Stimulated activated effector memory CD8-positive, alpha-beta T cell treated with anti-CD3 and anti-CD28 coated beads, Interleukin-12 subunit alpha, Interleukin-12 subunit beta, amount 100 ng/mL, for 72 hours (primary cell): ENCODE data around the gene CHCHD4.

Experiments
- ATAC-seq: fragments of 150-1000 bp; cut with Tn5 transposase; 2 replicates; pipeline ENCODE4 v1.10.0; 2021
- DNase-seq, 2 donors: peaks; one replicate each; pipeline ENCODE4 v3.0.0; 2021 to 2022; ENCODE audit warnings: low spot score in 2 of 2
- H3K27ac Mint-ChIP-seq: one replicate; pipeline ENCODE4 v1.8.0; 2022; ENCODE audit warnings: mild to moderate bottlenecking, mixed read lengths
- H3K36me3 Mint-ChIP-seq: one replicate; pipeline ENCODE4 v1.8.0; 2022; ENCODE audit warnings: mild to moderate bottlenecking, mixed read lengths
- H3K4me1 Mint-ChIP-seq: one replicate; pipeline ENCODE4 v1.8.0; 2022; ENCODE audit warnings: mixed read lengths
- H3K4me3 Mint-ChIP-seq: one replicate; pipeline ENCODE4 v1.8.0; 2022; ENCODE audit warnings: mild to moderate bottlenecking, mixed read lengths
- H3K9me3 Mint-ChIP-seq: one replicate; pipeline ENCODE4 v1.8.0; 2022; ENCODE audit warnings: mixed read lengths

The CHCHD4 gene

GRCh38 chr3:14153663-14154062 is 29.0 kb upstream of the CHCHD4 start:
- H3K4me3 Mint-ChIP-seq, result no peak overlapping the region
- peak overlapping the region; percentile 24 for H3K27ac Mint-ChIP-seq
- peaks cover 81% of the 10 kb centered on the region for H3K36me3 Mint-ChIP-seq
- DNase-seq (no peak), ATAC-seq (no peak)
- no peaks in the 10 kb centered on the region for H3K9me3 Mint-ChIP-seq
- peaks cover 15% of the 10 kb centered on the region for H3K4me1 Mint-ChIP-seq

DNA sequence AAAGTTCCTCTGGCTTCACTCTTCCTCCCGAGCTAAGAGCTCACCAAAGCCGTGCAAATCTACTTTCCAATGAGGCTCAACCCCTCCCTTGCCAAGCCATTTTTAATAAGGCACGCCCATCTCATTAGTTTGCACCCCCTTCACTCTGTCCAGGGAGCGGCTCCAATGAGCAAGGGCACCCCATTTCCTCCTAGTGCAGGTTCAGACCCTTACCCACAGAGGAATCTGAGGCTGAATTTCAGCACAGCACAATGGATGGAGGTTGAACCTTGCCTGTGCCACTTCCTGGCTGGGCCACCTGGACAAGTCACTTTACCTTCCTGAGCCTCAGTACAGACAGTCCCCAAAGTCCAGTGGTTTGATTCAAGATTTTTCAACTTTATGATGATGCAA is 28.3 kb upstream of the CHCHD4 start:
- no peaks in the 10 kb centered on the region for H3K9me3 Mint-ChIP-seq
- ATAC-seq (no peak), DNase-seq (no peak)
- peak overlapping the region; percentile 63 for H3K27ac Mint-ChIP-seq
- no peak overlapping the region for H3K4me3 Mint-ChIP-seq
- H3K4me1 Mint-ChIP-seq, result peaks cover 10% of the 10 kb centered on the region
- peaks cover 81% of the 10 kb centered on the region for H3K36me3 Mint-ChIP-seq

DNA sequence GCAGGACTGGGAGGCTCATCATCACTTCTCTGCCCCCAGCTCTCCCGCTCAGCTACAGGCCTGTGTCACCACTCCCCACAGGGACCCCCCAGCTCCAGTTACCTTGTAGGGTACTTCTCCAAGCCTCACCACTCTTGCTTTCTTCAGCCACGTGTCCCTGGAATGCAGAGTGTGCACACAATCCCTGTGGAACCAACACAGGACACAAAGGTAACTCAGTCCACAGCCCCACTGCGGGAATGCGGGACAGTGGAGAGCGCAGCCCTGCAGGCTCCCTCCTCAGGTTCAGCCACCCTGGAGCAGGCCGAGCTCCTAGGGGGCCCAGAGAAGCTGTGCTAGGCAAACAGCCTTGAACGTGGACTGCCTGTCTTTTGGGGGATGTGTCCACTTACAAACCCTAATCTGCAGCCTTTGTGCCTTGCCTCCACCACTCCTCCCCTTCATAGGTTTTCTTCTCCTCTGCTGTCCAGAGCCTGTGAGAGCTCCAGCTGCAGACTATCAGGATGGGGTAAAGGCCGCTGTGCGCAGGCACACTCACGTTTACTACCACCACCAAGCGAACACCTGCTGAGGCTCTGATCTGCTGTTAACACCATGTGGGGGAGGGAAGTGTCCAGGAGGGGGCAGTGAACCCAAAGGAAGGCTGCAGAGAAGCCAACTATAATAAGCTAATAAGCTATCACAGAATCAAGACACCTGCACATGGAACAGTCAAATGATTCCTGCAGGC is 27.7 kb upstream of the CHCHD4 start:
- DNase-seq (no peak), ATAC-seq (no peak)
- Mint-ChIP-seq H3K4me3 (no peak overlapping the region), H3K27ac (peak overlapping the region; percentile 63), H3K9me3 (no peaks in the 10 kb centered on the region), H3K36me3 (peaks cover 81% of the 10 kb centered on the region), H3K4me1 (peaks cover 9% of the 10 kb centered on the region)

DNA sequence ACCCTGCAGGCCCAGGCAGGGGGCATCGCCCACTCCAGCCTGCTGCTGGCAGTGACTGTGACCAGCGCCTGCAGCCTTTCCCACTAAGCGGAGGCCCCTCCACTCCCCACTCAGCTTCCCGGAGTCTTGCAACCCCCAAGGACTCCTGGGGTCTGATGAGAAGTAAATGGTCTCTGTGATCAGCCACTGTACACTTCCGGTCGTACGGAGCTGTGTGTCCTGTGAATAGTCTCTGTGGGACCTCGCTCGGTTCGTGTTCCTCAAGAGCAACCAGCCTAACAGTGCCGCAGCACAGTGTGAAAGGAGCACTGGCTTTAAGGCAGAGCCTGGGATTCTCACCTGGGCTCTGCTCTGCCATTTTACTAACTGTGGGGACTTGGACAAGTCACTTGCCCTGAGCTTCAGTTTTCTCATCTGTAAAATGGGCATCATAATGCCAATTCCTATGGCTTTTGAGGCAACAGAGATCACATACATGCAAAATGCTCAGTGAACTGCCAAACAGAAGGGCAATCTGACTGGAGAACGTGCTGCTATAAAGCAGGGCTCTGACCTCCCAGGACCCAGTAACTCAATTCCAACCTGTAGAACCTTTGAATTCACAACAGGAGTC is 26.9 kb upstream of the CHCHD4 start:
- H3K27ac Mint-ChIP-seq, result peak overlapping the region; percentile 72
- peaks cover 10% of the 10 kb centered on the region for H3K4me1 Mint-ChIP-seq
- no peak for ATAC-seq
- DNase-seq, result no peak
- no peaks in the 10 kb centered on the region for H3K9me3 Mint-ChIP-seq
- H3K36me3 Mint-ChIP-seq, result peaks cover 77% of the 10 kb centered on the region
- H3K4me3 Mint-ChIP-seq, result no peak overlapping the region

DNA sequence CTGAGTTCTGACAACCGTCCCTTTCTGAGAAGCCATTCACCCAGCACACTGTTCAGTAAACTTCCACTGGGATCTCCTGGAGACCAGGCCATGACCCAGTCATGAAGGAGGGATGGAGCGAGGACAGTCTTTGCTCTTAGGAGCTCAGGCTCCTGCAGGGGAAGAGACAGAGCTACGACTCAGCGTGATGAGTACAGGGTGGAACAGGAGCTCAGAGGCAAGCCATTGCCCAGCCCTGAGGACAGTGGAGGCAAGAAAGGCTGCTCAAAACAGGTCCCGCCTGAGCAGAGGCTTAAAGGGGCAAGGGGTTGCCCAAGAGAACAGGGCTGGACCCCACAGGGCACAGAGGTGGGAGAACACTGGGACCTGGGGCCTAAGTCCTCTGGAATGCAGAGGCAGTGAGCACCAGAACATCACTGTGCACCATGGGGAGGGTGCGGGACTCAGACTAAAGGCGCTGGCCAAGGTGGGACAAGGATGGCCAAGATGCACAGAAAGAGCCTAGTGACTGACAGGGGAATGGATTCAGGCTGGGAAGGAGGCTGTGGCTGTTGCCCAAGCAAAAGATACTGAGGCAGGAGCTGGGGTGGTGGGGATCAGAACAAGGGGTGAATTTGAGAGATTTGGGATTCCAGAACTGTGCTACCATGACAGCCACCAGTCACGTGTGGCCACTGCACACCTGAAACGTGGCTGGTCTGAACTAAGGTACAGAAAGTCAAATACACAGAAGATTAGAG is 26.0 kb upstream of the CHCHD4 start:
- H3K27ac Mint-ChIP-seq, result peak overlapping the region; percentile 72
- no peak for ATAC-seq

DNA sequence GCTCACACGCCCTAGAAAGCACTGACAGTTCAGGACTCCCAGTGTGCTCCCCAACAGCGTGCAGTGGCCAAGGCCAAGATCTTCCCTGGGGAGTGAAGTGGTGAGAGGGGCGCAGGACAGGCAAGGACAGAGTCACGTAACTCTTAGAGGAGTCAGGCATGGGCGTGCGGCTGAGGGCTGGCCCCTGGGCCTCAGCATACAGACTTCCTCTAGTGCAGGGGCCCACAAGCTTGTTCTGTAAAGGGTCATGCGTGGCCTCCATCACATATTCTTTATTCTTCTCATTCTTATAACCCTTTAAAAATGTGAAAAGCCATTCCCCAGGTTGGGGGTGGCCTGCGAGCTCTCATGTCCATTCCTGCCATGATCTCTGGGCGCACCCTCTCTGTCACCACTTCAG is 25.4 kb upstream of the CHCHD4 start:
- DNase-seq (no peak), ATAC-seq (no peak)
- Mint-ChIP-seq H3K4me1 (peaks cover 24% of the 10 kb centered on the region), H3K9me3 (no peaks in the 10 kb centered on the region), H3K4me3 (no peak overlapping the region), H3K36me3 (peaks cover 66% of the 10 kb centered on the region), H3K27ac (peak overlapping the region; percentile 72)

More for the DNA sequence above, 26.0 kb upstream of the CHCHD4 start:
- Mint-ChIP-seq H3K9me3 (no peaks in the 10 kb centered on the region), H3K36me3 (peaks cover 68% of the 10 kb centered on the region), H3K4me1 (peaks cover 19% of the 10 kb centered on the region), H3K4me3 (no peak overlapping the region)
- no peak for DNase-seq

DNA sequence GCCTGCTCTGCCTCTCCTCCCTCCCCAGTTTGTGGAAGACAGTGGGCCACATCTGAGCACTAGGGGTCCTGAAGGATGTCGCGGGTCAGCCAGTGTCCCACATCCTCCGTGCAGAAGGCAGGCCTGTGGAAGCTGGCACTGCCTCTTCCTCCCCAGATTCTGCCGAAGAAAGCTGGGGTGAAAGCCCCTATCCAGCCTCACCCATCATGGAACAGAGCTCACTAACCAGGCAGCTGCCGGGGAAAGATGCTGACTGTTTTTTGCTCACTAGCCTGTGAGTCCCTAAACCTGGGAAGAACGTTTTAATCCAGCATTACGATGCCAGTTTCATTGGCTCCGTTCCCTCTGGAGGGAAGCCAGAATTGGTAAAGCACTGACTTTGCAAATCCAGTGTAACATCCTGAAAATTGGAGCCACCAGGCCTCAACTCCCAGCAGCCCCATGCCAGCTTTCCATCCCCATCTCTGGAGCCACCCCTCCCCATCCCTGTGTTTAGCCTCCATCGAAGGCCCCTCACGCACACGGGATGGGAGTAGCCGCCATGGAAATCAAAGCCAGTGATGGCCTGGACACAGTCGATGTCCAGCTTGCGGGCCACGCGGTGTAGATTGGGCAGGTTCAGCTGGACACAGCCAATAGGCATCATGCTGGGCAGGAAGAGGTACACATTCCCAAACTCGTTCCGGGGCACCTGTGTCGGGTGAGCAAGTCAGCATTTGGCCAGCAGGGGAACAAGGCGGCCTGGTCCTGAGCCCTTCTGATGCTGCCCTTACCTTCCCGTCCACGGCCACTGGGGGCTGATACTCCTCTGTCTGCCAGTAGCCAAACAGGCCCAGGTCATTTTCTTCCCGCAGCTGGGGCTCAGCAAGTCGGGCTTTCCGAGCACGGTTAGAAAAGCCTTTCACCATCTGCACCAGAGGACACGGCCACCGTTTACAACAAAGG is 23.6 kb upstream of the CHCHD4 start:
- Mint-ChIP-seq H3K9me3 (no peaks in the 10 kb centered on the region), H3K4me1 (peaks cover 28% of the 10 kb centered on the region), H3K27ac (peak overlapping the region; percentile 97), H3K36me3 (peaks cover 59% of the 10 kb centered on the region), H3K4me3 (no peak overlapping the region)
- no peak for DNase-seq
- no peak for ATAC-seq

GRCh38 chr3:14147617-14148016 is 22.9 kb upstream of the CHCHD4 start:
- H3K4me3 Mint-ChIP-seq, result no peak overlapping the region
- peak overlapping the region; percentile 97 for H3K27ac Mint-ChIP-seq
- peaks cover 34% of the 10 kb centered on the region for H3K4me1 Mint-ChIP-seq
- no peaks in the 10 kb centered on the region for H3K9me3 Mint-ChIP-seq
- DNase-seq (no peak), ATAC-seq (no peak)
- peaks cover 59% of the 10 kb centered on the region for H3K36me3 Mint-ChIP-seq

- no peaks in the 10 kb centered on the region for H3K9me3 Mint-ChIP-seq
- peaks cover 59% of the 10 kb centered on the region for H3K36me3 Mint-ChIP-seq
- no peak for ATAC-seq
- no peak overlapping the region for H3K4me3 Mint-ChIP-seq
- H3K27ac Mint-ChIP-seq, result peak overlapping the region; percentile 97
- no peak for DNase-seq
- peaks cover 40% of the 10 kb centered on the region for H3K4me1 Mint-ChIP-seq
These were observed 22.4 kb upstream of the CHCHD4 start for GRCh38 chr3:14147066-14147435.

DNA sequence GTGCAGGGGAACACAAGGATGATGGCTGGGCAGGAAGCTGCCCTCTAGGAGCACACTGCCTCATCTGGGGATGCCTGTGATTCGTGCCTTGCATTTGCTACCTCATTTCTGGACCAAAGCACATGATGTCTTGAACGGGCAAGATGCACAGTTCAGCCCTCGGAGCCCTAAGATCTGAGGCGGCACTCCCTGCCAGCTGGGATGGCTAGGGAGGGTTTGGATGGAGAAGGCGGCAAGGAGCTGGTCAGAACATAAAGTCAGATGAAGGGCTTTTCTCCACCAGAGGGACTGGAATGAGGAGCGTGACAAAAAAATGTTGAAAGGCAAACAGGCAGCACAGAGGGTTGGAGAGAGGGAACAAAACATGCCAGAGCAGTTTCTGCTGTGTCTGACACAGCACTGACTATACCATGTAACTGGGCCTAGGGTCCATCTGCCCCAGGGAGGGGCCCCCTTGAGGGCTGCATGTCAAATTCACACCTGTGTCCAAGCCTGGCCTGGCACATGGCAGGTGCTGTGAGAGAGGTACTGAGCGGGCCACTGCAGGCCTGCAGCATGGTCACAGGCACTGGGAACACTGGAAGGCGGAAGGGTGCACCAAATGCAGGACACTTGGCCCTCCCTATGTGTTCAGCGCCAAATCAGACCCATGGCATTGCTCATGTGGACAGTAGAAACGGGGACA is 21.9 kb upstream of the CHCHD4 start:
- ATAC-seq, result no peak
- peak overlapping the region; percentile 97 for H3K27ac Mint-ChIP-seq
- H3K36me3 Mint-ChIP-seq, result peaks cover 64% of the 10 kb centered on the region
- peaks cover 45% of the 10 kb centered on the region for H3K4me1 Mint-ChIP-seq
- H3K4me3 Mint-ChIP-seq, result no peak overlapping the region
- no peak for DNase-seq
- no peaks in the 10 kb centered on the region for H3K9me3 Mint-ChIP-seq

GRCh38 chr3:14145670-14146380 is 21.2 kb upstream of the CHCHD4 start:
- Mint-ChIP-seq H3K4me3 (no peak overlapping the region), H3K4me1 (peaks cover 51% of the 10 kb centered on the region), H3K27ac (peak overlapping the region; percentile 97), H3K9me3 (no peaks in the 10 kb centered on the region), H3K36me3 (peaks cover 66% of the 10 kb centered on the region)
- DNase-seq (no peak), ATAC-seq (no peak)

- DNase-seq, result no peak
- Mint-ChIP-seq H3K4me1 (peaks cover 57% of the 10 kb centered on the region), H3K9me3 (no peaks in the 10 kb centered on the region), H3K4me3 (peak overlapping the region; percentile 41), H3K36me3 (peaks cover 66% of the 10 kb centered on the region), H3K27ac (peak overlapping the region; percentile 97)
- ATAC-seq, result no peak
These were observed 20.6 kb upstream of the CHCHD4 start for GRCh38 chr3:14145236-14145635.

- Mint-ChIP-seq H3K36me3 (peaks cover 70% of the 10 kb centered on the region), H3K4me3 (peak overlapping the region; percentile 41), H3K27ac (peak overlapping the region; percentile 97), H3K9me3 (no peaks in the 10 kb centered on the region), H3K4me1 (peaks cover 64% of the 10 kb centered on the region)
- ATAC-seq, result peak; percentile 91
- DNase-seq, result peak; percentile 35 to 74
These were observed 19.9 kb upstream of the CHCHD4 start for GRCh38 chr3:14144423-14145075.
